Spinal cord (tissue), 10 donors: Measurements from ENCODE around the gene PRR15. TPM values are rescaled to one million over a fixed set of nuclear protein-coding genes. Genes with fewer than 3 reads are reported as not detected.

Experiments
- DNase-seq, 6 donors: peaks; one replicate each; pipeline versions ENCODE4 v3.0.0 to v3.0.0-alpha.2; 2013 to 2015; ENCODE audit warnings: low spot score in 6 of 6, low read depth in 4 of 6
- H3K27ac ChIP-seq: one replicate; pipeline ENCODE4 v1.5.1; 2013; ENCODE audit warnings: low read depth, low read length, control low read depth
- H3K27me3 ChIP-seq: one replicate; pipeline ENCODE4 v1.6.1; 2013; ENCODE audit warnings: low read length; ENCODE audit not compliant: control insufficient read depth, insufficient read depth
- H3K36me3 ChIP-seq: one replicate; pipeline ENCODE4 v1.6.1; 2013; ENCODE audit warnings: low read length; ENCODE audit not compliant: control insufficient read depth, insufficient read depth
- H3K4me1 ChIP-seq: one replicate; pipeline ENCODE4 v1.6.1; 2013; ENCODE audit warnings: low read length; ENCODE audit not compliant: control insufficient read depth, insufficient read depth
- H3K4me3 ChIP-seq: one replicate; pipeline ENCODE4 v1.5.1; 2013; ENCODE audit warnings: low read depth, low read length, control low read depth
- H3K9me3 ChIP-seq: one replicate; pipeline ENCODE4 v1.6.1; 2013; ENCODE audit warnings: low read length; ENCODE audit not compliant: control insufficient read depth, insufficient read depth
- WGBS: methylation state at CpG from one replicate; pipeline ENCODE4 v1.1.5; 2013; ENCODE audit warnings: missing lambda C conversion rate; ENCODE audit not compliant: insufficient coverage; 5-methylcytosine and 5-hydroxymethylcytosine counted together
- polyA plus RNA-seq, 2 donors: library from polyadenylated mRNA; unstranded; fragments of 120-200 nt; gene quantifications; one replicate each; pipeline ENCODE4 v1.2.1, GENCODE V29; 2013; ENCODE audit not compliant: insufficient read length in 2 of 2
- total RNA-seq, 2 donors: library from RNA; depleted of rRNA in 1 of 2; stranded (reverse); fragments of 120-200 nt in 1 of 2; fragments of >200 nt in 1 of 2; gene quantifications; one replicate each; pipeline versions ENCODE4 v1.2.3 to v1.2.4, GENCODE V29; 2013 to 2014
- donor health status: healthy.

Gene PRR15
- total and polyA plus RNA-seq, 4 donors: 0.29 to 1.2 (median 0.34) TPM

DNA sequence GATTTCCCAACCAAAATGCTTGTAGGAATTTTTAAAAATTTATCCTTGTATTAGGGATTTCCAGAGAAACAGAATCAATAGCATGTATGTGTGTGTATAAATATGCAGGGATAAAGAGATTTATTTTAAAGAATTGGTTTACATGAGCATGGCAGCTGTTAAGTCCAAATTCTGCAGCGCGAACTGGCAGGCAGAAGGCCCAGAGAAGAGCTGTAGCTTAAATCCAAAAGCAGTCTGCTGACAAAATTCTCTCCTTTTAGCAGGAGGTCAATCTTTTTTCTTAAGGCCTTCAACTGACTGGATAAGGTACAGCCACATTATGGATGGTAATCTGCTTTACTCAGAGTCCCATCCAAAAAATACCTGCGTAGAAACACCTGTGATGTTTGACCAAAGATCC lies 42.0 kb downstream of the PRR15 start:
- 100% methylated on average over 3 of the region's 3 CpGs for WGBS
- peak in 1 of 6 donors; percentile 51 for DNase-seq
- H3K27me3 ChIP-seq: no peaks in the 10 kb centered on the region
- H3K36me3 ChIP-seq: no peaks in the 10 kb centered on the region
- H3K4me3 ChIP-seq: no peak overlapping the region
- no peaks in the 10 kb centered on the region for H3K4me1 ChIP-seq
- H3K27ac ChIP-seq: no peak overlapping the region
- no peaks in the 10 kb centered on the region for H3K9me3 ChIP-seq

DNA sequence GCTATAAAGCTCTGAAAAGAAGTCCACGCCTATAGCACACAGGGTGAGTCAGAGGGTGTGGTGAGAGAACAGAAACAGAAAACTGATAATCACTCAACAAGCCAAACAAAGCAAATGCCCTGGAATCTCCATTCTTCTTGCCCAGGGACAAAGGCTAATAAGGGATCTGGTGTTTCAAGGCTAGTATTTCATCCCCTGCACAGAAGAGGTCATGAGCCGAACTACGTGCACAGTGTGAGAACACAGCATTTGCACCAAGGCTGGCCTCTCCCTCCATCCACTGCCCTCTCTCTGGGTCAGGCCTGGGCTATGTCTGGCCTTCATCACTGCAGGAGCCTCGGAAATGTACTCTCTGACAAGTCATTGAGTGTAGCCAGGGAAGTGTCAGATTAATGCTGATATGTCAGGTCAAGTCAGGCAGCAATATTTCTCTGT lies 42.7 kb downstream of the PRR15 start:
- DNase-seq: peak in 1 of 6 donors; percentile 34
- WGBS: 46% methylated on average over 3 of the region's 4 CpGs
- Histone ChIP-seq H3K27me3 (no peaks in the 10 kb centered on the region), H3K27ac (no peak overlapping the region), H3K4me3 (no peak overlapping the region), H3K9me3 (no peaks in the 10 kb centered on the region), H3K4me1 (no peaks in the 10 kb centered on the region), H3K36me3 (no peaks in the 10 kb centered on the region)

DNA sequence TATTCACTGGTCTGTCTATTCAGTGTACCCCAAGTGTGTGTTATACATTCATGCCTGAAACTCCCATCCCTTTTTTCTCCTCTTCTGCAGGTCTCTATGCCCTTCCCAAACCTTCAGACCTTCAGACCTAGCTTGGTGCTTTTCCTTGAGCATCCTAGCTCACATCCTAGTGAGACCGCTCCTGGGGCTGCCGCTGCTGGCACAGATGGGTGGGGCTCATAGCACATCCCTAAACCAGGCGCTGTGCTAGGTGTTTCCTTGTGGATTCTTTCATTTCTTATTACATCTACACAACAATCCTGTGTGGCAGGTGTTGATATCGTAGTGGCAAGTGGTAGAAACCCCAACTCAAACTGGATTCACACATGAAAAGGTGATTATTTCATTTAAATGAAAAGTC lies 43.2 kb downstream of the PRR15 start:
- 92% methylated on average over 2 of the region's 4 CpGs for WGBS
- H3K27ac ChIP-seq: no peak overlapping the region
- H3K4me3 ChIP-seq: no peak overlapping the region
- H3K36me3 ChIP-seq: no peaks in the 10 kb centered on the region
- H3K27me3 ChIP-seq: no peaks in the 10 kb centered on the region
- H3K4me1 ChIP-seq: no peaks in the 10 kb centered on the region
- no peaks in the 10 kb centered on the region for H3K9me3 ChIP-seq
- DNase-seq: no peak

DNA sequence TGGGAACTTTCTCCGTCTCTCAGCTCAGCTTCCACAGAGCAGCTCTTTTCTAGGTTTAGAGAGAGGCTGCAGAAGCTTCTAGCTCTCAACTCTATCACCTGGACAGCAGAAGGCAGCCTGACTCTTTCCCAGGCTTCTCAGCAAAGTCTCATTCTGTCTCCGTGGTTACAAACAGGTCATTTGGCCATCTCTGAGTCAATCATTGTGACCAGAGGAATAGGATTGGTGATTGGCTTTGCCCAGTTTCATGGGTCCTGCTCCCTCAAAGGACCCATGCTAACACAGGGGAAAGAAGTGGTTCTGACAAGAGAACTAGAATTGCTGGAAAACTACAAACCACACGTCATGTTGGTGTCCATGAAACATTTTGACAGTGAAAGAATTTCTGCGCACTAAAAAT lies 43.6 kb downstream of the PRR15 start:
- Histone ChIP-seq H3K36me3 (no peaks in the 10 kb centered on the region), H3K27me3 (no peaks in the 10 kb centered on the region), H3K27ac (no peak overlapping the region), H3K4me1 (peaks cover 3% of the 10 kb centered on the region), H3K4me3 (no peak overlapping the region), H3K9me3 (no peaks in the 10 kb centered on the region)
- 91% methylated on average over 4 of the region's 4 CpGs for WGBS
- no peak for DNase-seq

DNA sequence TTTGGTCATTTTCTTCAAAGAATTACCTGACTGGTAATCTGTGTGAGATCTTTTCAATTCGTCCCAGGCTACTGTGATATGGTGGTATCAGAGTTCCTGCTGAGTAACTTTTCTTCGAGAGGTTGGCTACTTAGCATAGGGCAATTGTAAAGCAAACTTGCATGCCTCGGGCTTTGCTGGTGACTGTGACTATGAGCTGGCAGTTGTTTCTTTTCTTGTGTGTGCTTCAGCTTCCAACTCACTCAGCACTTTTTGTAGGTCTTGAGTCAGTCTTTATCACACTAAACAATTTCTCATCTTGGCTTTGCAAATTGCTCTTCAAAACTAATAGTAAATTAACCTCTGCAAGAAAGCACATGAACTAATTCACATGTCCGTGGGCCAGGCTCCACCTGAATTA lies 44.3 kb downstream of the PRR15 start:
- Histone ChIP-seq H3K9me3 (no peaks in the 10 kb centered on the region), H3K4me1 (peaks cover 4% of the 10 kb centered on the region), H3K27me3 (no peaks in the 10 kb centered on the region), H3K4me3 (no peak overlapping the region), H3K27ac (no peak overlapping the region), H3K36me3 (no peaks in the 10 kb centered on the region)
- no peak for DNase-seq
- WGBS: 60% methylated on average over 1 of the region's 4 CpGs

DNA sequence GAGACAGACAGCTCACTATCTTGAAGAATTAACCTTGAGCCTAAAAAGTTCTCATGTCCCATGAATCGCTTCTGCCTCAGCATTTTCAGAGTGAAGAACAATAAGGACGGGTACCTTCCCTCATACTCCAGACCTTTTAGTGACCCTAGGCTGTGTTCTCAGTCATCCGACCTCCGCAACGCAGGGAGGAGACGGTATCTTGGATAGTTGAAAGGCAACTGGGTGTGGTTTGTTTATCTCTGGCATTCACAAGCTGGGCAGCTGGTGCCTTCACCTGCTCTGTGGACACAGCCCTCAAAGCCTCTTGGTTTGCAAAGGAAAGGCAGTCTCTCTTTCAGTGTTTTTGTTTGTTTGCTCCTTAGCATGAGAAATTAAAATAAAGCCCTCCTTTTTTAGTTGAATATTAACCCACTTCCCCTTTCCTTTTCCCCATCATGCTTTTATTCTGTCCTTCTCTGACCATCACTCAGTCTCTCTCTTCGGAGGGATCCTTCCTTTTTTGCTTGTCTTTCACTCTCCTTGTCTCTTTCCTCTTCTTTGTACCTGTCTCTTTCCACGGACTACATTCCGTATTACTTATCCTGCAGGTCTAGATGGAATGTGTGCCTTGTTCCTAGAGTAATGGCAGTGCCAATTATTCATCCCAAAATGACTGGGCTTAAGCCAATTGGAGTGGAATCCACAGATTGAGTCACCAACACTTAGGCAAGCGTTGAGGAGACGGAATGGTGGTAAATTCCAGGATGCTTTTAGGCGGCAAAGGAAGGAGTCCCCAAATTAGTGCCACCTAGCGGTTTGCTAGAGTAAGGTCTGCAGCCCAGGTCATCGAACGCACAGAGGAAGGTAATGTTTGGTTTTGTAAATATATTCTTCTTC lies 45.8 kb downstream of the PRR15 start:
- 74% methylated on average over 13 of the region's 15 CpGs for WGBS
- DNase-seq: no peak

DNA sequence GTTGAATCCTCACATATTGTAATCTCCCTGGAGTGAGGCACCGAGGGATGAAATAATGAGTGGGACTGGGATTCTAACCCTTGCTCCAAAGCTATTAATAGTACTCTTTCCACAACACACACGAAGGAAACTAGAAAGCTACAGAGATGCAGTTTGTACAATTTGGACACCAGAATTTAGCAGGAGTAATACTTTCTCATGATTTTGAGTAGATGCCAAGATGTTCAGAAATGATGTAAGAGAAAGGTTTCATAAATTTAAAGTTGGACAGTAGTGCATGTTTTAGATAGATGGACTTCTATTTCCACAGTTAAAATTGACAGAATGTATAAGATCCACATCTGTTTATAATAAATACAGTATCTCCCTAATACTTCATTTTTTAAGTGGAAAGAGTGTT lies 46.5 kb downstream of the PRR15 start:
- no CpG with 5 or more reads among the region's 2 CpGs for WGBS
- H3K27ac ChIP-seq: no peak overlapping the region
- H3K27me3 ChIP-seq: no peaks in the 10 kb centered on the region
- DNase-seq: no peak
- H3K4me1 ChIP-seq: peaks cover 4% of the 10 kb centered on the region
- no peaks in the 10 kb centered on the region for H3K9me3 ChIP-seq
- H3K4me3 ChIP-seq: no peak overlapping the region
- no peaks in the 10 kb centered on the region for H3K36me3 ChIP-seq

More for the DNA sequence above, 45.8 kb downstream of the PRR15 start:
- H3K4me3 ChIP-seq: no peak overlapping the region
- peaks cover 4% of the 10 kb centered on the region for H3K4me1 ChIP-seq
- H3K27ac ChIP-seq: no peak overlapping the region
- no peaks in the 10 kb centered on the region for H3K27me3 ChIP-seq
- H3K36me3 ChIP-seq: no peaks in the 10 kb centered on the region
- no peaks in the 10 kb centered on the region for H3K9me3 ChIP-seq

GRCh38 chr7:29611941-29612544 lies 48.4 kb downstream of the PRR15 start:
- Histone ChIP-seq H3K9me3 (no peaks in the 10 kb centered on the region), H3K27ac (no peak overlapping the region), H3K27me3 (no peaks in the 10 kb centered on the region), H3K4me3 (no peak overlapping the region), H3K4me1 (peaks cover 4% of the 10 kb centered on the region), H3K36me3 (no peaks in the 10 kb centered on the region)
- no peak for DNase-seq
- 51% methylated on average over 4 of the region's 4 CpGs for WGBS

- DNase-seq: no peak
- Histone ChIP-seq H3K36me3 (no peaks in the 10 kb centered on the region), H3K4me1 (peaks cover 4% of the 10 kb centered on the region), H3K27me3 (no peaks in the 10 kb centered on the region), H3K9me3 (no peaks in the 10 kb centered on the region), H3K4me3 (no peak overlapping the region), H3K27ac (no peak overlapping the region)
- WGBS: 67% methylated on average over 1 of the region's 2 CpGs
Observed at GRCh38 chr7:29612596-29612995, 49.0 kb downstream of the PRR15 start.

DNA sequence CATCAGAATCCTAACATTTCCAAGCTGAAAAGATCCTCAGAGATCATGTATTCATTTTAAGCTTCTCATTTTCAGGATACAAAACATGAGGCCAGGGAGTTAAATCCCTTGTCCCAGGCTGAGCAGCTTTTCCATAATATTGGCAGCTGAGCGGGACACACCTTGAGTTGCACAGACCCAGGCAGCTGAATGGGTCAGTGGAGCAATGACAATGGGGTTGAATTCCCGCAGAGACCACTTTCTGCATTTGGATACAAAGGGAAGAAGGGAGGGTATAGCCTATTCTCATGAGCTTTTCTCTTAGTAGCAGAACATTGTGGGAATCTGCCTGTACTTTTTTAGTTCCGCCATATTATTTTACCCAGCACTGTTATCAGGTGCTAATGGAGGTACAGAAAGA lies 49.5 kb downstream of the PRR15 start:
- WGBS: 57% methylated on average over 1 of the region's 3 CpGs
- Histone ChIP-seq H3K36me3 (no peaks in the 10 kb centered on the region), H3K27ac (no peak overlapping the region)

More for the DNA sequence above, 49.5 kb downstream of the PRR15 start:
- Histone ChIP-seq H3K4me1 (peaks cover 4% of the 10 kb centered on the region), H3K4me3 (no peak overlapping the region), H3K27me3 (no peaks in the 10 kb centered on the region), H3K9me3 (no peaks in the 10 kb centered on the region)
- no peak for DNase-seq
